HepG2 (cell line): ENCODE results near the gene CDCP2. TPM values are rescaled to one million over a fixed set of nuclear protein-coding genes. Genes with fewer than 3 reads are reported as not detected.

Source experiments
- ATF1 ChIP-seq: IDR thresholded peaks from 2 replicates; pipeline ENCODE4 v1.6.1; 2016; ENCODE audit warnings: mild to moderate bottlenecking, control low read depth
- CC2D1A ChIP-seq: sonication (generic); formaldehyde crosslinking; IDR thresholded peaks from 2 replicates; pipeline ENCODE4 v1.8.1; 2023; ENCODE audit warnings: mild to moderate bottlenecking, missing genetic modification reagents
- DR1 ChIP-seq: sonication (generic); formaldehyde crosslinking; IDR thresholded peaks from 2 replicates; pipeline ENCODE4 v1.8.0; 2021; ENCODE audit warnings: mild to moderate bottlenecking, missing genetic modification reagents, inconsistent platforms
- DZIP1 ChIP-seq: sonication (generic); formaldehyde crosslinking; IDR thresholded peaks from 2 replicates; pipeline ENCODE4 v1.5.0; 2020; ENCODE audit warnings: mild to moderate bottlenecking, missing genetic modification reagents
- EEA1 ChIP-seq: sonication (generic); formaldehyde crosslinking; IDR thresholded peaks from 2 replicates; pipeline ENCODE4 v1.5.1; 2020; ENCODE audit warnings: mild to moderate bottlenecking, missing genetic modification reagents, borderline replicate concordance
- ETV5 ChIP-seq: IDR thresholded peaks from 2 replicates; pipeline ENCODE4 v1.6.1; 2018; ENCODE audit warnings: missing biosample characterization, missing genetic modification reagents, inconsistent platforms, borderline replicate concordance
- MBNL3 ChIP-seq: fragments of 250-450 bp; sonication (Bioruptor Pico); conservative IDR thresholded peaks from 2 replicates; pipeline ENCODE4 v1.8.0; 2022; ENCODE audit warnings: mild to moderate bottlenecking, inconsistent platforms
- MYNN ChIP-seq: sonication (generic); formaldehyde crosslinking; IDR thresholded peaks from 2 replicates; pipeline ENCODE4 v1.4.0; 2020; ENCODE audit warnings: mild to moderate bottlenecking, low read depth, missing genetic modification reagents
- NFAT5 ChIP-seq: sonication (generic); formaldehyde crosslinking; IDR thresholded peaks from 2 replicates; pipeline ENCODE4 v1.4.0; 2020; ENCODE audit warnings: missing genetic modification reagents
- PCBP2 ChIP-seq: fragments of 200-400 bp; formaldehyde crosslinking; optimal IDR thresholded peaks from 2 replicates; pipeline ENCODE3; 2018; ENCODE audit warnings: low read length, low read depth; ENCODE audit not compliant: poor library complexity, severe bottlenecking
- POGZ ChIP-seq: sonication (generic); formaldehyde crosslinking; IDR thresholded peaks from 2 replicates; pipeline ENCODE4 v1.4.0; 2020; ENCODE audit warnings: mild to moderate bottlenecking, missing genetic modification reagents
- RAD21 ChIP-seq: fragments of 450-650 bp; formaldehyde crosslinking; IDR thresholded peaks from 2 replicates; pipeline ENCODE4 v1.5.0; 2020; ENCODE audit warnings: mild to moderate bottlenecking
- SP5 ChIP-seq: IDR thresholded peaks from 2 replicates; pipeline ENCODE4 v1.6.1; 2016; ENCODE audit warnings: low read depth, borderline replicate concordance
- SPEN ChIP-seq: sonication (generic); formaldehyde crosslinking; IDR thresholded peaks from 2 replicates; pipeline ENCODE4 v1.5.1; 2020; ENCODE audit warnings: low read depth, mild to moderate bottlenecking, missing genetic modification reagents
- TAF1 ChIP-seq: sonication (generic); formaldehyde crosslinking; IDR thresholded peaks from 2 replicates; pipeline ENCODE4 v1.4.0; 2020; ENCODE audit warnings: missing genetic modification reagents
- TIGD3 ChIP-seq: sonication (generic); formaldehyde crosslinking; IDR thresholded peaks from 2 replicates; pipeline ENCODE4 v1.5.1; 2020; ENCODE audit warnings: mild to moderate bottlenecking, missing genetic modification reagents, borderline replicate concordance
- ZFP36L2 ChIP-seq: sonication (generic); formaldehyde crosslinking; IDR thresholded peaks from 2 replicates; pipeline ENCODE4 v1.4.0; 2020; ENCODE audit warnings: missing genetic modification reagents
- ZMYM4 ChIP-seq: sonication (generic); formaldehyde crosslinking; IDR thresholded peaks from 2 replicates; pipeline ENCODE4 v1.8.1; 2023; ENCODE audit warnings: mild to moderate bottlenecking, missing genetic modification reagents
- ZNF143 ChIP-seq: sonication (generic); formaldehyde crosslinking; IDR thresholded peaks from 2 replicates; pipeline ENCODE4 v1.4.0; 2020; ENCODE audit warnings: missing genetic modification reagents
- ZNF501 ChIP-seq: sonication (generic); formaldehyde crosslinking; IDR thresholded peaks from 2 replicates; pipeline ENCODE4 v1.5.1; 2020; ENCODE audit warnings: mild to moderate bottlenecking, moderate library complexity, missing genetic modification reagents
- polyA plus RNA-seq, 8 experiments: library from polyadenylated mRNA; depleted of rRNA in 3 of 8; stranded (reverse) in 7 of 8; unstranded in 1 of 8; fragments of >200 nt; fragmentation: Illumina TruSeq in 4 of 8; extraction: Trizol in 4 of 8; gene quantifications; 2 replicates each; pipeline versions ENCODE4 v1.2.1 to v1.2.3, GENCODE V29; 2011 to 2016; ENCODE audit warnings: low read depth in 4 of 8, missing spikeins in 1 of 8, mixed read lengths in 1 of 8; ENCODE audit not compliant: insufficient read depth in 1 of 8
- total RNA-seq, 5 experiments: library from RNA; depleted of rRNA; stranded (reverse); fragments of >200 nt; fragmentation: Illumina TruSeq; extraction: Trizol; gene quantifications; 2 replicates each; pipeline ENCODE4 v1.2.3, GENCODE V29; 2016; ENCODE audit warnings: low read depth in 1 of 5

The CDCP2 gene
- total and polyA plus RNA-seq, 2 of the 13 experiments (the other 11 are each of a cell fraction or from before 2014, with no cell fraction given) = not detected

- TF ChIP-seq ZMYM4 (CRISPR knock-in tag) (peak; percentile 65), SPEN (peak; percentile 44; the same call in 1 of the 2 replicates), POGZ (peak; percentile 71; the same call in 1 of the 2 replicates), ETV5 (CRISPR knock-in tag) (no peak), RAD21 (peak; percentile 28), DZIP1 (CRISPR knock-in tag) (no peak), PCBP2 (no peak), ATF1 (peak; percentile 61), TIGD3 (CRISPR knock-in tag) (peak; percentile 60; the same call in 1 of the 2 replicates), ZNF143 (CRISPR knock-in tag) (peak; percentile 91), CC2D1A (CRISPR knock-in tag) (0 out of 2 replicates have a peak, but pooled peaks have one; percentile 28), MBNL3 (CRISPR knock-in tag) (no peak), NFAT5 (CRISPR knock-in tag) (0 out of 2 replicates have a peak, but pooled peaks have one; percentile 18), DR1 (CRISPR knock-in tag) (0 out of 2 replicates have a peak, but pooled peaks have one; percentile 56), ZFP36L2 (CRISPR knock-in tag) (no peak), MYNN (CRISPR knock-in tag) (no peak), SP5 (CRISPR knock-in tag) (peak; percentile 74), TAF1 (CRISPR knock-in tag) (peak; percentile 82), EEA1 (CRISPR knock-in tag) (peak; percentile 41; the same call in 1 of the 2 replicates), ZNF501 (CRISPR knock-in tag) (peak; percentile 66)
These were observed 47.1 kb upstream of the CDCP2 start, which contains the start of the genes CYB5RL and MRPL37 (continued) for GRCh38 chr1:54199765-54200518.
